ENCODE data around the gene MTHFD2L.
A peak's percentile ranks its signal among the peaks of the same experiment; 100 is the strongest.

Gene MTHFD2L

DNA sequence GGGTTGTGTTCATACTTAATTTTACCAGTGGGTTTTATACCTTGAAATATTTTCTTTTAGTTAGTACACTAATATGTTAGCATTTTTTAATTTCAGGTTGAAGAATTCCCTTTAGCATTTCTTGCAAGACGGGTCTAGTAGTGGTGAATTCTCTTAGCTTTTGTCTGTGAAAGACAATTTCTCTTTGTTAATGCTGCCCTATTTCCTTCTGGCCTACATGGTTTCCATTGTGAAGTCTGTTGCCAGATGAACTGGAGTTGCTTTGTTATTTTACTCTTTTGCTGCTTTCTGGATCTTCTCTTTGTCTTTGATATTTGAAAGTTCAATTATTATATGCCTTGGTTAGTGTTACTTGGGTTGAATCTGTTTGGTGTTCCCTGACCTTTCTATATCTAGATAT is 25.0 kb upstream of the MTHFD2L start:
- DNase-seq (ENCODE audit: low spot score), result no peak

DNA sequence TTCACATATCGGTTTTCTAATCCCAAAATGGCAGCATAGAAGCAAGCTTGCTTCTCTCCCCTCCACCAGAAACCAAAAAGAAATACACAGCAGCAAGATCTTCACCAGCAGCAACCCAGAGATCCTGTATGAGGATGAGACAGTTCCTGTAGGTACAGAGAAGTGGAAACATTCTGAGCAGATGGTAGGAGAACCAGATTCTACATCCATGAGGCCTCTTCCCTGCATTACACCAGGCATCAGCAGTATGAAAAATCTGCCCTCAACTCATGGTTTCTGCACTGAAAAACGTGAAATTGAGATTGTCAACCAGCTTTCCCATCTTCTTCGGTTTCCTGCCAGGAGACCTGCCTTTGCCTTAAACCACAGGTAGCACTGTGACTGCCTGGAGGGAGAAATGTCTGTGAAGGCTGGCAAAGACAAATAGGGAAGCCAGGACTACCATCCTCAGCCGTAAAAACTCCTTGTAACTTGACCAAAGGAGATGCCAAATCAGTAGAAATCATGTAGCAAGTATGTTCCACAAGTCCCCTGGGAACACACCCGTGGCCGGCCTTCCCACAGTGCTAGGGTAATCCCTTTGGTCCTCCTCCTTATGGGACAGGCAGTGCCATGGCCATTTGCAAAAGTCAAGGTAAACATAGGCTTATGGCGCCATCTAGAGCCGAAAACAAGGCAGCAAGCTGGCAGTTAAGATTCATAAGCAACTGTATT is 24.0 kb upstream of the MTHFD2L start:
- peak; percentile 80 for DNase-seq (ENCODE audit: low spot score)

DNA sequence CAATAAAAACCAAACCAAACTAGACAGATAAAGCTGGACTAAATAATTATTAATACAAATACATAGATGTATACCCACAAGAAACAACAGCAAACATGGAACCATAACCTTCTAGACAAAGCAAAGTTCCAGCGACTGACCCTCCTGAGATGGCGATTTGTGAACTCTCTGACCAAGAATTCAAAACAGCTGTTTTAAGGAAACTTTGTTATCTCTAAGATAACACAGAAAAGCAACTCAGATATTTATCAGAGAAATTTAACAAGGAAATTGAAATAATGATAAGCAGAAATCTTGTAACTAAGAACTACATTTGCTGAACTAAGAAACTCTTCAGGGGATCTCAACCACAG is 23.4 kb upstream of the MTHFD2L start:
- no peak for DNase-seq (ENCODE audit: low spot score)

DNA sequence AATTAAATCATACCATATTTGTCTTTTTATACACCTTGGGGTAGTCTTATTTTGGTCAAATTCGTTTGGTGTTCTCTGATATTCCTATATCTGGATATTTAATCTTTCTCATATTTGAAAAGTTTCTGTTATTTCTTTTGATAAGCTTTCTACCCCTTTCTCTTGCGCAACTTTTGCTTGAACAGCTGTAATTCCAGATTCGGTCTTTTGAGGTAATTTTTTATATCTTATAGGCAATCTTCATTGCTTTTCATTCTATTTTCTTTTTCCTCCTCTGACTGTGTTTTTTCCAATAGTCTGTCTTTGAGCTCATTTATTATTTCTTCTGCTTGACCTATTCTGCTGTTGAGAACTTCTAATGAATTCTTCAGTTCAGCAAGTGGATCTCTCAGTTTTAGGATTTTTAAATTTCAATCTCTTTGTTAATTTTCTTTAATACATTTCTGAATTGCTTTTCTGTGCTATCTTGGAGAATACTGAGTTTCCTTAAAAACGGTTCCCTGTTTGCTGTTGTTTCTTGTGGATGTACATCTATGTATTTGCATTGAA is 11.3 kb upstream of the MTHFD2L start:
- DNase-seq (ENCODE audit: low spot score), result no peak

DNA sequence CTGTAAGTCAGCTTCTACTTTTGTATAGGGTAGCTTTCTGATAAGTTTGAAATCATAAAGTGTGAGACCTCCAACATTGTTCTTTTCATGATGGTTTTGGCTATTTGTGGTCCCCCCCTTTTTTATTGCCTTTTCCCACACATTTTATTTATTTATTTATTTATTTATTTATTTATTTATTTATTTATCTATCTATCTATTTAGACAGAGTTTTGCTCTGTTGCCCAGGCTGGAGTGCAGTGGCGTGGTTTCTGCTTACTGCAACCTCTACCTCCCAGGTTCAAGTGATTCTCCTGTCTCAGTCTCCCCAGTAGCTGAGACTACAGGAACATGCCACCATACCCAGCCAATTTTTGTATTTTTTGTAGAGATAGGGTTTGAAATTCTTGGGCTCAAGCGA is 9.7 kb upstream of the MTHFD2L start:
- DNase-seq (ENCODE audit: low spot score), result no peak

DNA sequence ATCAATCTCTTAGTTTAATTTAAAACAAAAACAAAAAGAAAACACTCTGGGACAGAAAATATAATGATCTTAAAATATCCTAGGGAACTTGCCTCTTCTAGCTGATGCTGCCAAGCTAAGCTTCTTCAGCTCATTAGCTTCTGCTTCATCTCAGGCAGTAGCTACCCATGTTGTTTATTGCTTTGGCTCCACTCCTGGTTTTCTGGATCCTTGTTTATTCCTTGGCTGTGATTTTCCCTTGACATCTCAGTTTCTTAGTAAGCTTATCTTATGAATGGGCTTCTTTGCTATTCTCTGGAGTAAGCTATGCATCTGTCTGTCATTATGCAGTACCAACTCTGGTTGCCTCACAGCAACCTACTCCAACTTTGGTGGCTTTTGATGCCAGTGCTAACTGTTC is 5.1 kb upstream of the MTHFD2L start:
- no peak for DNase-seq (ENCODE audit: low spot score)

DNA sequence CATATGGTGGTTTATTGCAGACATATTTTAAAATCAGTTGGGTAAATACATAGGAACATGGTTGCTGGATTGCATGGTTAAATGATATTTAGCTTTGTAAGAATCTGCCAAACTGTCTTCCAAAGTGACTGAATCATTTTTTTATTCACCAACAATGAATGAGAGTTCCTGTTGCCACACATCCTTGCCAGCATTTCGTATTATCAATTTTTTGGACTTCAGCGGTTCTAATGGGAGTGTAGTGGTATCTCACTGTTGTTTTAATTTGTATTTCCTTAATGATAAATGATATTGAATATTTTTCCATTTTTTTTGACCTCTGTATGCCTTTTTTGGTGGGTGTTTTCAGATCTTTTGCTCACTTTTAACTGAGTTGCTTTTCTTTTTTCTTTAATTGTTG is 1.4 kb upstream of the MTHFD2L start:
- peak; percentile 6 for DNase-seq (ENCODE audit: low spot score)

DNA sequence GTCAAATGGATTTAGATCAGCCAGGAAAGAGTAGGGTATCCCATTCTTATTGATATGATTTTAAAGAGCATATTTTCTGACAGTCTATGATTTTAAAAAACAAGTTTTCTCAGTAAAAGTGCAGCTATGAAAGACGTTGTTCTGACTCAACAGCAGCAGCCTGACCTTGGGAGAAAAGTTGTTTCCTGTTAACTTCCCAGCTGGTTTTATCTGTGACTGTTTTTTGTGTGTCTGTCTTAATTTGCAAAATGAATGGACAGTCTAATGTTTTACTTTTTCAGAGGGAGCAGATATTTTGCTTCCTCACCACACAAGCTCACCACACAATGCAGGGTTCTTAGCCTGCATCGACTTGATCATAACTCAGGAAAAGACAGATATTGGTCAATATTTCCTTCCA is 764 bp upstream of the MTHFD2L start:
- peak; percentile 70 for DNase-seq (ENCODE audit: low spot score)

DNA sequence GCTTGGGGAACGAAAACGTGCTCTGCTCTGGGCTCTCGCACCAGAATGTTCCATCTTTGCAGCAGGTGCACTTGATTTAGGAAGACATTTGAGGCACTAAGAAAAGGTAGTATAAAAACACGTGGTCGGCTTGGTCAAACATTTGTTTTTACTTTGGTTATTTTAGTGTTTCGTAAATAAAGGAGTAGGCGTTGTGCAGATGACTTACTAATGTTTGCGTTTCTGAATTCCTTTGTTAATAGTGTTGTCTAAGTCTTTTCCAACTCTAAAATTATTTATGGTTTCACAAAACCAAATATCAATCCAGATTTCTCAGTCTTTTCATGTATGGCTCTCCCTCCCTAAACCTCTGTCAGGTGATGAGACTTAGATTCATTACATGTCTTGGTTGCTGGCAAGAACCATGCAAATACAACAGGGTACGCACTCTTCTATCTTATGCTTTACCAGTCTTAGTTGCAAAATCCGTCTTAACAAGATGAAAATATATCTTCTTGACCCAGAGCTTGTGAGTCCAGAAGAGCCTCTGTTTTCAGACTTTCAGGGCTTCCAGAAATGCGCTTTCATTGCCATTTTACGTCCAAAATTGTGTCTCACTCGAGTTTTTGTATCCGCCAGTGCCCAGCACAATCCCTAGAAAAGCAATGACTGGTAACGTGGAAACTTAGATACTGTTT is 686 bp downstream of the MTHFD2L start:
- DNase-seq (ENCODE audit: low spot score), result peak; percentile 10

DNA sequence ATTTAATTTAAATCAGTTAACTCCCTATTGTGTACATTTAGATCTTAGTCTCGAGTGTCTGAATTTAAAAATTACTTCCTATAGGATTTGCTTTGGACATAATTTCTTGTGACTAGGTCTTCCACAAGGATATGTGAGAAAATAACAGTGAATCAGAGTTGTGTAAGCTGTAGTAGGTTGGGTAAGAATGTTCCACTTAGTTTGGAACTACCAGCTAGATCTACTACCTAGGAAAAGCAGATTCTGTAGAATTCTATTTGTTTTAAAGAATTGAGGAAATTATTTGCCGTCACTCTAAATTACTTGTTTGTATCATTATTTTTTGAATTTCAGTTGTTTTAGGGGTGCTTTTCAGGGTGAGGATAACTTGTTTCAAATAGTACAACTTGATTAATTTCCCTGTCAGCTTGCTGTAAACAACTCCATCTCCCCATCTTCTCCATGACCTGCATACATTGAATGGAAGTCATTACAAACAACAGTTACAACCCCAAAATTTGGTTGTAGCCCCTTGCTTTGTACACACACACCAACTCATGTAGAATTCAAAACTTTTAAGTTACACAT is 1.3 kb downstream of the MTHFD2L start:
- DNase-seq (ENCODE audit: low spot score), result peak; percentile 3

DNA sequence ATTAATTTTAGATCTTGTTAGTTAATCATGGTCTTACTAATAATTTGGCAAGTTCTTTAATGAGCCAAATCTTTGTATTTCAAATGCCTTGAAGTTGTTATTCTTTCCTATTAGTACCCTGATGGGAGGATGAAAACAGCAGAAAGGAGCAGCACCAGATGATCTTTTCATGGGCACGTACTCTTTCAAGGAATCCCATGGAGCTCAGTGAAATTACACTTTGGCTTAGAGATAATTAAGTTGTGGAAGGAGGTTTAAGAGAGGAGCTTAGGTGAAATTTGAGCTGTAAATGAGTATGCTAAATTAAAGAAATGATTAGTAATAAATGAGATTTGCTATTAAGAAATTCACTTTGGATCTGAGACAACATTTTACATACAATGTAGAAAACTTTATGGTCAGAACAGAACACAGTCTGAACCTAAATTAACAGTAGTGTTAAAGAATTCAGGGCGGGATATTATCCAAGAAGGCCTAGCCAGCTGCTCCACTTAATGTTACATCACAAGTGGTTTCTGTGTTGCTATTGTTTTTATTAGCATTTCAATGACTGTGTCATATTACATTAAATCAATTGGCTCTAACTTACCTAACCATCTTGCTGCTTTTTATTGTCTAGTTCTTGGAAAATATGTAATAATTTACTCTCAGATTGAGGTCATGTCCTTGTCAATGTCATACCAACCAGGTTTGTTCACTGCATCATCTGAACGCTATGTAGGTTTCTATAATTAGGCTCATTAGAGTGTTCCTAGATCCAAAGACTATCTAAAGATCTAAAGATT is 3.9 kb downstream of the MTHFD2L start:
- DNase-seq (ENCODE audit: low spot score), result no peak

DNA sequence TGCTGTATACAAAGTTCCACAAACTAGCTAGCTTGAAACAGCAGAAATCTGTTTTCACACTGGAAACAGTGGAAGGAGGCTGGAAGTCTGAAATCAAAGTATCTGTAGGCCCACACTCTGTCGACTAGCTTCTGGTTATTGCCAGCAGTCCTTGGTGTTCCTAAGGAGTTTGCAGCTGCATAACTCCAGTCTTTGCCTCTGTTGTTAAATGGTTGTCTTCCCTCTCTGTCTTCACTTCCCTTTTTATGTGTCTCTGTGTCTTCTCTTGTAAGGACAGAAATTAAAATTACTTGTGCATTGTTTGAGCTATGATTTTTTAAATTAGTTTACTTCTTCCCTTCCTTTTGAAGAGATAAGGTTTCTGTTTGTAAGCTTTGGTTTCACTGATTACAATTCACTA is 8.2 kb downstream of the MTHFD2L start:
- no peak for DNase-seq (ENCODE audit: low spot score)

DNA sequence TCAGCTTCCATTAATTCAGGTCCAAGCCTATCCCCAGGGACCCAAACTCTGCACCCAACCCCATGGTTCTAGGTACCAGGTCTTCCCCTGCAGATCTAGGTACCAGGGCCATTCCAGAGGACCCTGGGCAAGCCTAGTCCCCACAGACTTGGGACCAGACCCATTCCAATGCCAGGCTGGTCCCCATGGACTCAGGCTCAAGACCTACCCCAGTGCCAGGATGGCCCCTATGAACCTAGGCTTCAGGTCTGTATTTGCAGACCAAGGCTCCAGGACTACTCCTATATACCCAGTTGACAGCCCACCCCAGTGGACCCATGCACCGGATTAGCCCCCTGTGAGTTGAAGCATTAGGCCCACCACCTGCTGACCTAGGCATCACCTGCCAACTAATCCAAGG is 8.9 kb downstream of the MTHFD2L start:
- no peak for DNase-seq (ENCODE audit: low spot score)

DNA sequence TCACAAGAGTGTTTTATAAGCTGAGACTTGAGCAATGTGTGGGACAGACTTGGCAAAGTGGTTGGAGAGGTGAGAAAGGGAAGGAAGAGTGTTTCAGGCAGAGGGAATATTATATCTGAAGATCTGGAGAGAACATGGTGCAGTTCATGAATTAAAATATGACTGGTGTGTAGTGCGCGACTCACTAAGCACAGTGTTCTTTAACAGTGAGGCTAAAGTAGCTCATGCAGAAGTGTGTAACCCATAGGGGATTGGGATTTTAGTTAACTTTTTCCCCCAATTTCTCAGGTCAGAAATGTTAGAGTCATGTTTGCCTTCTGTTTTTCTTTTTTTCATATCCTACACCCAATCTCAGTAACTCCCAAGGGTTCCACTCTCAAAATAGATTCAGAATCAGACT is 9.7 kb downstream of the MTHFD2L start:
- DNase-seq (ENCODE audit: low spot score), result no peak

DNA sequence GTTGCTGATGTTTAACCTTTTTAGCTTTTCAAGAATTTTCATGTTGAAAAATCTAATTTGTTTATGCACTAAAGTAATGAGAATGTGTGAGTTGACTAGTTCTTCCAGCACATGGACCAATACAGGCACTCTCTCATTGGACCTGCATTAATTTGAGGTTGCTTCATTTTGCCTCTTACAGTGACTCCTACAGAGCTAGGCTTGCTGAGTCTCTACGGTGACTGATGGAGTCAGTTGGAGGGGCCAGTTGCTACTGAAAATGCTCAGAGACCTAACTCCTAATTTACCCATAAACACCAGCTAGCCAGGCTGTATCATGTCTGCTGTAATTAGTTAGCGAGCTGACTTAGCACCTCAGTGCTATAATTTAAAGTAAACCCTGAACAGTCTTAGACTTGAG is 10.9 kb downstream of the MTHFD2L start:
- DNase-seq (ENCODE audit: low spot score), result no peak

DNA sequence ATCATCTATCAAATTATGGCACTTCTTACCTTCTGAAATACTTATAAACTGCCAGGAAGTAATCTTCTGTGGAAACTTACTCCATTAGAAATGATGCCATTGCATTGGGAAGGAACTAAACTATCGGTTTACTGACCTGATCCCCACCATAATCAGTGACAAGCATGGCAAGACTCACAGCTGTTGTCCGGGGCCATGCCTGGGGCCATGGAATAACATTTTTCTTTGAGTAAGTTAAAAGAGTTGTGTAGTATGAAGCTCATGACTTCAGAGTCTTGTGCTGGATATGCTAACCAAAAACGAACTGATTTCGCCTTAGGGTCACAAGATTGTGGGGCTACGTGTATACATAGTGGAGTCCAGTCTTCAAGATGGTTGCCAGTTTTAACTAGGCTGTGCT is 15.4 kb downstream of the MTHFD2L start:
- no peak for DNase-seq (ENCODE audit: low spot score)

DNA sequence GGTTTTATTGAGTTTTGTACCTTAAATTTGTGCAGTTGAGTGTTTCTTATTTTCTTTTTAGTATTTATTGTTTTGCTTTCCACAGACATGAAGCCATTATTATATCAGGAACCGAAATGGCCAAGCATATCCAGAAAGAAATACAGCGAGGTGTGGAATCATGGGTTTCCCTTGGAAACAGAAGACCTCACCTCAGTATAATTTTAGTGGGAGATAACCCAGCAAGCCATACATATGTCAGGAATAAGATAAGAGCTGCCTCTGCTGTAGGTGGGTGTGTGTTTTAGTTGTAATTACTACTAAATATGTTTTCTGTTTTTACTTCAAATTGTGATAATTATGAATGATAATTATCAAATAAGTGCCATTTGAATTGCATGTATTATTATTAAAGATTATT is 16.5 kb downstream of the MTHFD2L start:
- no peak for DNase-seq (ENCODE audit: low spot score)

DNA sequence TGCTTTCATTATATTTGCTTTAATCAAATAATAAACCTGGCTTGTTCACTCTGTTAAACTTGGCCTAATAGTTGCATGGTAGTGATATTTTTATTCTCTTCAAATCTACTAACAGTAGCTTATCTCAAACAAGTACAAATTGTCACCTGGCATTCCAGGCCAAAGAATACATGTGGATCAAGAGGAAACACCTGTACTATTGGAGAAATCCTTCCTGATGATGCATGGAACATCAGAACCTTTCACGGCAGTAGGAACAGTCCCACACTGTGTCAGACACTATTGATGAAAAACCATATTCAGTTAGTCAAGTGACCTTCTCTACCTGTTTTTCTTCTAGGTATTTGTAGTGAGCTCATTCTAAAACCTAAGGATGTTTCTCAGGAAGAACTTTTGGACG is 17.0 kb downstream of the MTHFD2L start:
- DNase-seq (ENCODE audit: low spot score), result no peak

DNA sequence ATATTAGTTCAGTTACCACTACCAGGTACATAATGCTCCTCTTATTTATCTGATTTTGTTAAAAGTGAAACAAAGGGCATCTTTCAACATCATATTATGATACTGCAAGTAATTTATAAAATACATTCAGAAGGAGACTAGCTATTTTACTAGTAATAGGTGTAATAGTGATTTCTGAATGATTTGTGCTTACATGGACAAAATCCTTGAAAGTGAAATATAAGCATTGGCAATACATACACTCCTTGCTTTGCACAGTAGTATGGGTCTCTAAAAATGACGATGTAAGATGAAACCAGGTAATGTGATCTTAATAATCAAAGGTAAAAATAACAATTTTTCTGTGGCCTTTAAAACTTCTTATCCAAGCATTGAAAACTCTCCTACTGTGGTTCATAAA is 17.5 kb downstream of the MTHFD2L start:
- DNase-seq (ENCODE audit: low spot score), result no peak

DNA sequence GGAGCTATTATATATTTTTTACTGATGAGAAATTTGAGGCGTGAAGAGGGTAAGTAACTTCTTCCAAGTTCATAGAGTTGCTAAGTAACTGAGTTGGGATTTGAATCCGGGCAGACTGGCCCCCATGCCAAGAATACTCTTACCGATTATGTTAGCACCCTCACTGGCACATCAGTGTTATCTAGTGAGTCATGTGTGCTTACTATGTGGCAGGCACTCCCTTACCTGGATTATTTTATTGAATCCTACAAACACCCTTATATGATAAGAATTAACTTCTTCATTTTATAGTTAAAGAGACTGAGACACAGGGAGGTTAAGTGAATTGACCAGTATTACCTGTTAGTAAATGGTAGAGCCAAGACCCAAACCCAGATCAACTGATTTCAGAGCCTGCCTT is 20.9 kb downstream of the MTHFD2L start:
- DNase-seq (ENCODE audit: low spot score), result no peak

DNA sequence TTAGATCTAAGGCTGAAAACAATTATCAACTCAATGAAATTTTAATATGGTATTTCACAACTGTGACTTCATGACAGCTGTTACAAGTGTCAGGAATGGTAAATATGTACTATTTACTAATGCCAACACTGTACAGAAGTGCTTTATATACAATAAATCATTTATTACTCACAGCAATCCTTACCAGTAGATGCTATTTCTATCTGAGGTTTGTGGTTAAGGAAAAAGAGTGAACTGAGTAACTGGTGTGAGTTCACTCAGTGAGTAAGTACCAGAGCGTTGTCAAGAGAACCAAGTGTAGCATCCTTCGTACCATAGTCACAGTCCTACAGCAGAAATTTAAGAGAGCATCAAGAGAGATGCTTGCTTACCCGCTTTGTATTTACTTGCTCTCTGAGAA is 23.3 kb downstream of the MTHFD2L start:
- no peak for DNase-seq (ENCODE audit: low spot score)

DNA sequence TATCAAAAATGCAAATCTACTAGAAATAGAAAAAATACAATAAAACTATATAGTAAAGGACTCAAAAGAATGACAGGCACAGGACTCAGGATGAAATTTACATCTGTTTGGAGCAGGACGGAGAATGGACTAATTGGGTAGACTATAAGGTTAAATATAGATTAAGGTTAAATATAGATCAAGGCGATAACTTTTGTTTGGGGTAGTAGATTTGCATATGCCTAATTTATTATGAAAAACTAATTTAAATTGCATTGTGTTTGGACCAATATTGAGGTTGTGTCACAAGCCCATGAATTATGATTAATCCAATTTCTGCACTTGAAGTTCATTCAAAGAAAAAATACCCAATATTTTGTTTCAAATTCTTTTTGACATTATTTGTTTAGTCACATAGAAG is 31.0 kb downstream of the MTHFD2L start:
- no peak for DNase-seq (ENCODE audit: low spot score)

Measured in kidney capillary endothelial cell (primary cell).